ENCODE data around the gene CLPSL1. TPM values are rescaled to one million over a fixed set of nuclear protein-coding genes. Genes with fewer than 3 reads are reported as not detected.
A peak's percentile ranks its signal among the peaks of the same experiment; 100 is the strongest.

Gene CLPSL1
- total and polyA plus RNA-seq, 2 donors (not counting 3 experiments of a cell fraction or from before 2014, with no cell fraction given) = not detected

DNA sequence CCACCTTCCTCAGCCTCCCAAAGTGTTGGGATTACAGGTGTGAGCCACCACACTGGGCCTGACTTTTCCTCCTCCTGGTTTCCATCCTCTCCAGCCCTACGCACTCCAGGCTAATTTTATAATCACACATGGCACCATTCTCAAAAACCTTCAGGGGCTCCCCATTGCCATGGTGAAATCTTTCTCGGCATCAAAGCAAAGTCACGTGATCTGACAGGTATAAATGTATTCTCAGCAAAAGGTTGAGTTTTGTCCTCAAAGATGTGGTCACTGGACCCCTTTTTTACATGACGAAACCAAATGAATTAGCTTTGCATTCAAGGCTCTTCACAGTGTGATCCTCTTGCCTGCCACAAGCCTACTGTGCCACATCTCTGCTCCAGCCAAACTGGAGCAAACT lies 28.5 kb upstream of the CLPSL1 start:
- no TSS peak for BruUV-seq (replicated peaks)
- no peak for DNase-seq (ENCODE audit: low read depth, low spot score)
- no peaks in the 10 kb centered on the region for H3K4me1 ChIP-seq (ENCODE audit: control insufficient read depth, extremely low read depth, insufficient read depth, low read length)
- H3K9me1 ChIP-seq (replicated peaks; ENCODE audit: control insufficient read depth, extremely low read depth, insufficient read depth, low read length) = no peaks in the 10 kb centered on the region
- H3K79me2 ChIP-seq (ENCODE audit: control insufficient read depth, insufficient read depth, low read length) = no peaks in the 10 kb centered on the region
- POLR2A ChIA-PET = no interaction called here
- CTCF ChIA-PET = interaction anchor here (0.6 to 1.2 kb wide), 2 partner anchors 230 to 231 kb away, joined by 3 read pairs; no protein-coding TSS in a partner anchor
- dilution Hi-C loops (cut with MboI; ENCODE audit: extremely low pct_ligation_motif_present, low sequenced_read_pairs) (no loop called here), intact Hi-C loops (cut with micrococcal nuclease) (no loop called here)
- H3K36me3 ChIP-seq (ENCODE audit: control insufficient read depth in 2 of 2, extremely low read depth in 1 of 2, insufficient read depth in 2 of 2, low read length in 2 of 2) = no peaks in the 10 kb centered on the region
- no peak overlapping the region for H3K4me3 ChIP-seq (replicated peaks in 1 of 3; ENCODE audit: insufficient read depth in 1 of 3, low read depth in 1 of 3, low read length in 3 of 3)
- H4K20me1 ChIP-seq (replicated peaks; ENCODE audit: control insufficient read depth, extremely low read depth, insufficient read depth, low read length) = no peaks in the 10 kb centered on the region
- TF ChIP-seq POLR2A (IDR thresholded peaks at IDR 0.05; ENCODE audit: low read depth, low read length) = no peak
- TF ChIP-seq GATA2 (IDR thresholded peaks at IDR 0.05; ENCODE audit: insufficient read depth, insufficient read length, low read depth, low read length) = no peak
- TF ChIP-seq EZH2 (IDR thresholded peaks at IDR 0.05; ENCODE audit: borderline replicate concordance, low read depth, low read length, severe bottlenecking) = no peak
- no peak for TF ChIP-seq MYC (IDR thresholded peaks at IDR 0.05; ENCODE audit: low read depth, low read length)
- no peak for TF ChIP-seq JUN (IDR thresholded peaks at IDR 0.05; ENCODE audit: borderline replicate concordance, insufficient read depth, insufficient read length, low read depth)
- TF ChIP-seq, protein P1, sequence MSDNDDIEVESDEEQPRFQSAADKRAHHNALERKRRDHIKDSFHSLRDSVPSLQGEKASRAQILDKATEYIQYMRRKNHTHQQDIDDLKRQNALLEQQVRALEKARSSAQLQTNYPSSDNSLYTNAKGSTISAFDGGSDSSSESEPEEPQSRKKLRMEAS (IDR thresholded peaks at IDR 0.05; ENCODE audit: insufficient read depth, insufficient read length) = no peak
- FAIRE-seq = no peak
- H3K4me2 ChIP-seq (ENCODE audit: insufficient read depth, low read length) = no peak overlapping the region
- H3K9me3 ChIP-seq (replicated peaks; ENCODE audit: control insufficient read depth, insufficient read depth, low read length) = no peaks in the 10 kb centered on the region
- H3K27ac ChIP-seq (ENCODE audit: insufficient read depth, low read depth, low read length) = no peak overlapping the region
- H2AFZ ChIP-seq (ENCODE audit: low read depth, low read length) = no peak overlapping the region
- peaks cover 3 to 4% of the 10 kb centered on the region in 2 experiments for H3K27me3 ChIP-seq (ENCODE audit: control insufficient read depth in 2 of 2, insufficient read depth in 2 of 2, low read length in 2 of 2)
- H3K9ac ChIP-seq (replicated peaks; ENCODE audit: extremely low read depth, insufficient read depth, low read length) = no peak overlapping the region

DNA sequence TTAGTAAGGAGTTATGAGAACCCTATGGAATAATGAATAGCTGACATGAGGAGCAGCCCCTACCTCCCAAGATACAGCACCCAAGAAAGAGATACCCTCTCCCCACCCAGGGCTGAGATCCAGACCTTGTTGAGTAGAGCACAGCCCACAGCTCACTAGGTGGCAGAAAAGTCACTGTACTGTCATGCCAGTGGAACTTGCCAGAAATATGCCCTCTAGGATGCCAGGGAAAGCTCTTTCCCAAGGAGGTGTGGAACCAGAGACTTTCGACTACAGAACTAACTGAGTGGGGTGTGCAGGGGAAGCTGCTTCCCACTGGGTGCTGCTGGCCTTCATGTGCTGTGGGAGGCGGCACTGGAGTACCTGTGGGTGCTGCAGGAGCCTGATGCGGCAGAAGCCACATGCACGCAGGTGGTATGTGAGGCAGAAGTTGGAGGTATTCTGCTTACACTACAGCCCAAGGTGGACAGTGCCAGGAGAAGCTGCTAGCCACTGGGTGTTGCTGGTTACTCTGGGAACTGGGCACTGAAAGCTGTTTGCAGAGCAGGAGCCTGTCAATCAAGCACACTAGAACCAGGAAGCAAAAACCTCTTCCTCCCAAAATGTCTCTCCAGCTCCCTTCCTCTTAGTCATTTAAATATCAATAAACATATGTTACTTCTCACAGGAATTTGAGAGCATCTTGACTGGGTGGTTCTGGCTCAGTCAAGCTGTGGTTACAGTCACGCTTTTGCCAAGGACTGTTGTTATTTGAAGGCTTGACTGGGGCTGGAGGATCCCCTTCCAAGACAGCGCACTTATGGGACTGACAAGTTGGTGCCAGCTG lies 26.2 kb upstream of the CLPSL1 start:
- no peak overlapping the region for H3K4me2 ChIP-seq (ENCODE audit: insufficient read depth, low read length)

More for the DNA sequence above, 26.2 kb upstream of the CLPSL1 start:
- dilution Hi-C loops (cut with MboI; ENCODE audit: extremely low pct_ligation_motif_present, low sequenced_read_pairs) = no loop called here
- Histone ChIP-seq H3K9ac (replicated peaks; ENCODE audit: extremely low read depth, insufficient read depth, low read length) (no peak overlapping the region), H3K9me1 (replicated peaks; ENCODE audit: control insufficient read depth, extremely low read depth, insufficient read depth, low read length) (no peaks in the 10 kb centered on the region), H3K27ac (ENCODE audit: insufficient read depth, low read depth, low read length) (no peak overlapping the region), H2AFZ (ENCODE audit: low read depth, low read length) (no peak overlapping the region), H3K9me3 (replicated peaks; ENCODE audit: control insufficient read depth, insufficient read depth, low read length) (no peaks in the 10 kb centered on the region), H3K79me2 (ENCODE audit: control insufficient read depth, insufficient read depth, low read length) (no peaks in the 10 kb centered on the region), H3K36me3 (ENCODE audit: control insufficient read depth in 2 of 2, extremely low read depth in 1 of 2, insufficient read depth in 2 of 2, low read length in 2 of 2) (no peaks in the 10 kb centered on the region), H4K20me1 (replicated peaks; ENCODE audit: control insufficient read depth, extremely low read depth, insufficient read depth, low read length) (no peaks in the 10 kb centered on the region), H3K4me3 (replicated peaks in 1 of 3; ENCODE audit: insufficient read depth in 1 of 3, low read depth in 1 of 3, low read length in 3 of 3) (no peak overlapping the region), H3K27me3 (ENCODE audit: control insufficient read depth in 2 of 2, insufficient read depth in 2 of 2, low read length in 2 of 2) (peaks cover 0 to 10% of the 10 kb centered on the region in 2 experiments), H3K4me1 (ENCODE audit: control insufficient read depth, extremely low read depth, insufficient read depth, low read length) (no peaks in the 10 kb centered on the region)
- intact Hi-C loops (cut with micrococcal nuclease) = no loop called here
- FAIRE-seq = peak; percentile 24
- TF ChIP-seq, protein P2, sequence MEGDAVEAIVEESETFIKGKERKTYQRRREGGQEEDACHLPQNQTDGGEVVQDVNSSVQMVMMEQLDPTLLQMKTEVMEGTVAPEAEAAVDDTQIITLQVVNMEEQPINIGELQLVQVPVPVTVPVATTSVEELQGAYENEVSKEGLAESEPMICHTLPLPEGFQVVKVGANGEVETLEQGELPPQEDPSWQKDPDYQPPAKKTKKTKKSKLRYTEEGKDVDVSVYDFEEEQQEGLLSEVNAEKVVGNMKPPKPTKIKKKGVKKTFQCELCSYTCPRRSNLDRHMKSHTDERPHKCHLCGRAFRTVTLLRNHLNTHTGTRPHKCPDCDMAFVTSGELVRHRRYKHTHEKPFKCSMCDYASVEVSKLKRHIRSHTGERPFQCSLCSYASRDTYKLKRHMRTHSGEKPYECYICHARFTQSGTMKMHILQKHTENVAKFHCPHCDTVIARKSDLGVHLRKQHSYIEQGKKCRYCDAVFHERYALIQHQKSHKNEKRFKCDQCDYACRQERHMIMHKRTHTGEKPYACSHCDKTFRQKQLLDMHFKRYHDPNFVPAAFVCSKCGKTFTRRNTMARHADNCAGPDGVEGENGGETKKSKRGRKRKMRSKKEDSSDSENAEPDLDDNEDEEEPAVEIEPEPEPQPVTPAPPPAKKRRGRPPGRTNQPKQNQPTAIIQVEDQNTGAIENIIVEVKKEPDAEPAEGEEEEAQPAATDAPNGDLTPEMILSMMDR (IDR thresholded peaks at IDR 0.05; ENCODE audit: extremely low read depth in 1 of 2, insufficient read depth in 1 of 2, low read depth in 1 of 2, low read length in 2 of 2) = no peak
- TF ChIP-seq GATA2 (IDR thresholded peaks at IDR 0.05; ENCODE audit: insufficient read depth, insufficient read length, low read depth, low read length) = no peak
- TF ChIP-seq MYC (IDR thresholded peaks at IDR 0.05; ENCODE audit: low read depth, low read length) = no peak
- no peak for TF ChIP-seq FOS (IDR thresholded peaks at IDR 0.05; ENCODE audit: borderline replicate concordance, insufficient read depth, low read length)
- TF ChIP-seq POLR2AphosphoS5 (IDR thresholded peaks at IDR 0.05; ENCODE audit: insufficient read depth, low read depth, low read length) = no peak
- TF ChIP-seq, protein P1 (IDR thresholded peaks at IDR 0.05; ENCODE audit: insufficient read depth, insufficient read length) = no peak
- no peak for TF ChIP-seq POLR2A (IDR thresholded peaks at IDR 0.05; ENCODE audit: low read depth, low read length)
- no peak for TF ChIP-seq EZH2 (IDR thresholded peaks at IDR 0.05; ENCODE audit: borderline replicate concordance, low read depth, low read length, severe bottlenecking)
- TF ChIP-seq JUN (IDR thresholded peaks at IDR 0.05; ENCODE audit: borderline replicate concordance, insufficient read depth, insufficient read length, low read depth) = no peak
- no TSS peak for BruUV-seq (replicated peaks)
- DNase-seq (ENCODE audit: low read depth, low spot score) = no peak
- POLR2A ChIA-PET = no interaction called here
- CTCF ChIA-PET = interaction anchor here (0.8 to 2.2 kb wide), 7 partner anchors 12 to 232 kb away, joined by 3 to 19 read pairs (median 4); partner anchors contain the start of gene ARMC12
